Purkinje cell (primary cell): ENCODE measurements around the gene GRPR. TPM values are rescaled to one million over a fixed set of nuclear protein-coding genes. Genes with fewer than 3 reads are reported as not detected.

Source experiments
- polyA plus RNA-seq: library from polyadenylated mRNA; unstranded; fragments of >200 nt; fragmentation: Nextera tagmentation; gene quantifications from 2 replicates; pipeline ENCODE4 v1.2.1, GENCODE V29; 2014

GRPR gene
- polyA plus RNA-seq: not detected in 2 replicates

GRCh38 chrX:16123222-16123786 lies at the start of gene GRPR:
GRPR (plus strand) TSS chrX:16123565; CDS start chrX:16123954, 389 bp downstream.

GRCh38 chrX:16167181-16167580 lies 43.8 kb downstream of the GRPR start, which contains the start of gene MAGEB17:
MAGEB17 (plus strand) TSS chrX:16167481; CDS start chrX:16170383, 2,902 bp downstream.

Other genes starting within 250 kb of the GRPR start
- gene MAGEB17, start 43.9 kb downstream of the GRPR start, polyA plus RNA-seq: not detected in 2 replicates